T-cell (primary cell): Measurements from ENCODE around the gene OTUD3. TPM values are rescaled to one million over a fixed set of nuclear protein-coding genes. Genes with fewer than 3 reads are reported as not detected.

ENCODE experiments used
- ATAC-seq, 4 experiments: fragments of 200-7000 bp in 3 of 4; fragments of 150-1000 bp in 1 of 4; cut with Tn5 transposase; replicated peaks in 1 of 4; 1 replicate in 3 of 4; 2 replicates in 1 of 4; pipeline ENCODE4 v1.10.0; 2021; ENCODE audit warnings: moderate library complexity in 3 of 4, mild to moderate bottlenecking in 2 of 4, moderate number of reproducible peaks in 1 of 4
- CTCF ChIA-PET, 2 donors: fragments of 300-600 bp; sonication (Branson Sonifier 250); formaldehyde crosslinking; loops; one replicate each; lab custom pipeline; 2022; ENCODE audit warnings: antibody characterized with exemption in 2 of 2; lab: Charles Lee
- POLR2A ChIA-PET, 2 donors: fragments of 300-600 bp; sonication (Branson Sonifier 250); formaldehyde crosslinking; loops; one replicate each; lab custom pipeline; 2022; ENCODE audit warnings: antibody characterized with exemption in 2 of 2; lab: Charles Lee
- DNase-seq, 35 experiments: peaks; one replicate each; pipeline versions ENCODE4 v3.0.0 to v3.0.0-alpha.2; 2013 to 2023
- H3K27ac ChIP-seq: one replicate; pipeline ENCODE4 v1.5.1; 2013; ENCODE audit warnings: low read length
- H3K27me3 ChIP-seq, 2 experiments: replicated peaks in 1 of 2; 1 replicate in 1 of 2; 2 replicates in 1 of 2; pipeline versions ENCODE4 v1.6.1 to v1.7.0; 2013; ENCODE audit warnings: low read length in 1 of 2, mixed read lengths in 1 of 2; ENCODE audit not compliant: control insufficient read depth in 2 of 2, insufficient read depth in 2 of 2; ENCODE audit errors: extremely low read depth in 1 of 2
- H3K36me3 ChIP-seq, 2 donors: 1 replicate in 1 of 2; 2 replicates in 1 of 2; pipeline versions ENCODE4 v1.6.1 to v1.7.0; 2013; ENCODE audit warnings: low read length in 1 of 2; ENCODE audit not compliant: control insufficient read depth in 2 of 2, insufficient read depth in 1 of 2; ENCODE audit errors: extremely low read depth in 1 of 2
- H3K4me1 ChIP-seq, 2 experiments: 1 replicate in 1 of 2; 2 replicates in 1 of 2; pipeline versions ENCODE4 v1.6.1 to v1.7.0; 2013; ENCODE audit warnings: low read length in 2 of 2, mixed read lengths in 1 of 2; ENCODE audit not compliant: insufficient read depth in 2 of 2, control insufficient read depth in 1 of 2; ENCODE audit errors: extremely low read depth in 1 of 2
- H3K4me3 ChIP-seq, 2 donors: 1 replicate in 1 of 2; 2 replicates in 1 of 2; pipeline versions ENCODE4 v1.5.1 to v1.7.0; 2013; ENCODE audit warnings: mild to moderate bottlenecking in 2 of 2, low read length in 1 of 2, moderate library complexity in 1 of 2; ENCODE audit not compliant: control insufficient read depth in 1 of 2; ENCODE audit errors: extremely low read depth in 1 of 2
- H3K9me3 ChIP-seq: 2 replicates; pipeline ENCODE4 v1.7.0; 2013
- H3K27ac Mint-ChIP-seq, 2 donors: one replicate each; pipeline ENCODE4 v1.8.0; 2020 to 2021; ENCODE audit warnings: mild to moderate bottlenecking in 2 of 2, mixed read lengths in 2 of 2
- H3K27me3 Mint-ChIP-seq, 2 donors: one replicate each; pipeline ENCODE4 v1.8.0; 2021 to 2022; ENCODE audit warnings: mixed read lengths in 2 of 2
- H3K36me3 Mint-ChIP-seq: one replicate; pipeline ENCODE4 v1.8.0; 2021; ENCODE audit warnings: mixed read lengths
- H3K4me1 Mint-ChIP-seq, 3 donors: one replicate each; pipeline ENCODE4 v1.8.0; 2020 to 2022; ENCODE audit warnings: mixed read lengths in 3 of 3, mild to moderate bottlenecking in 1 of 3
- H3K4me3 Mint-ChIP-seq, 3 donors: one replicate each; pipeline ENCODE4 v1.8.0; 2020 to 2022; ENCODE audit warnings: mild to moderate bottlenecking in 3 of 3, mixed read lengths in 3 of 3, moderate library complexity in 3 of 3
- H3K9me3 Mint-ChIP-seq, 3 donors: one replicate each; pipeline ENCODE4 v1.8.0; 2020 to 2022; ENCODE audit warnings: mixed read lengths in 3 of 3
- WGBS: methylation state at CpG from one replicate; pipeline ENCODE4 v1.1.5; 2013; ENCODE audit warnings: missing lambda C conversion rate; ENCODE audit not compliant: insufficient coverage; 5-methylcytosine and 5-hydroxymethylcytosine counted together
- total RNA-seq, 35 experiments: library from RNA in 6 of 35; stranded (reverse) in 6 of 35; fragments of 120-200 nt in 1 of 35; gene quantifications; one replicate each; pipeline versions ENCODE4 v1.2.1 to v1.2.4 and lab custom pipeline; 2013 to 2026

OTUD3 gene
- total RNA-seq, 5 donors from 2014 or later (not counting 1 experiment from before 2014, with no cell fraction given) = 10.6 to 20.4 (median 13.6) TPM

GRCh38 chr1:19955534-19956170 lies 73.5 kb downstream of the OTUD3 start:
- no peak for DNase-seq
- no peak overlapping the region for H3K4me3 ChIP-seq
- Mint-ChIP-seq H3K27me3 (peaks cover 36 to 40% of the 10 kb centered on the region in 2 donors), H3K9me3 (peaks cover 0 to 5% (median 4%) of the 10 kb centered on the region in 3 donors), H3K27ac (no peak overlapping the region), H3K4me3 (no peak overlapping the region), H3K36me3 (no peaks in the 10 kb centered on the region), H3K4me1 (no peaks in the 10 kb centered on the region)
- no peaks in the 10 kb centered on the region for H3K4me1 ChIP-seq
- peaks cover 0 to 26% of the 10 kb centered on the region in 2 experiments for H3K27me3 ChIP-seq
- ATAC-seq = no peak
- WGBS = 67% methylated on average over 11 of the region's 11 CpGs
- H3K36me3 ChIP-seq = no peaks in the 10 kb centered on the region
- no peaks in the 10 kb centered on the region for H3K9me3 ChIP-seq
- no peak overlapping the region for H3K27ac ChIP-seq
- ChIA-PET POLR2A (no interaction called here), CTCF (no interaction called here)

DNA sequence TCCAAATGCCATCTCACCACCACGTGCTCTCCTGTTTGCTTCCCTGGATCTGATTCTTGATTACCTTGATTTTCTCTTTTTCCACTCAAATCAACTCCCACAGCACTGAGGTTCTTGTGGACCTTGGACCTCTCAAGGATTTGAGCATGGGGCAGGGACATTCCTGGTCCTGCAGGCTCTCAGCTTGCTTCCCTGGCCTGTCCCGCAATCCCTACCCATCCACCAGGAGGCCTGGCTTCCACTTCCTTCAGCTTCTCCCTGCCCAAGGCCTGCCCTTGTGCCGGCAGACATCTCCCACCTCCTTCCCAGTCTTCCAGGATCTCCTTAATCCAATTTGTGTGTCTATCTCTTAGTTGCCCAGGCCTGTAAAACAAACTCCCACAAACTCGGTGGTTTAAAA lies 75.6 kb downstream of the OTUD3 start:
- H3K4me1 ChIP-seq = no peaks in the 10 kb centered on the region
- H3K36me3 Mint-ChIP-seq = no peaks in the 10 kb centered on the region
- H3K27ac ChIP-seq = no peak overlapping the region
- H3K27me3 ChIP-seq = peaks cover 0 to 38% of the 10 kb centered on the region in 2 experiments
- H3K36me3 ChIP-seq = no peaks in the 10 kb centered on the region
- H3K9me3 Mint-ChIP-seq = peaks cover 0 to 5% (median 4%) of the 10 kb centered on the region in 3 donors
- 73% methylated on average over 3 of the region's 4 CpGs for WGBS
- H3K27me3 Mint-ChIP-seq = peaks cover 44 to 46% of the 10 kb centered on the region in 2 donors
- ChIA-PET CTCF (no interaction called here), POLR2A (no interaction called here)
- no peaks in the 10 kb centered on the region for H3K9me3 ChIP-seq
- DNase-seq = no peak
- H3K4me3 Mint-ChIP-seq = no peak overlapping the region
- ATAC-seq = no peak
- H3K4me1 Mint-ChIP-seq = no peaks in the 10 kb centered on the region
- H3K4me3 ChIP-seq = no peak overlapping the region
- no peak overlapping the region for H3K27ac Mint-ChIP-seq

DNA sequence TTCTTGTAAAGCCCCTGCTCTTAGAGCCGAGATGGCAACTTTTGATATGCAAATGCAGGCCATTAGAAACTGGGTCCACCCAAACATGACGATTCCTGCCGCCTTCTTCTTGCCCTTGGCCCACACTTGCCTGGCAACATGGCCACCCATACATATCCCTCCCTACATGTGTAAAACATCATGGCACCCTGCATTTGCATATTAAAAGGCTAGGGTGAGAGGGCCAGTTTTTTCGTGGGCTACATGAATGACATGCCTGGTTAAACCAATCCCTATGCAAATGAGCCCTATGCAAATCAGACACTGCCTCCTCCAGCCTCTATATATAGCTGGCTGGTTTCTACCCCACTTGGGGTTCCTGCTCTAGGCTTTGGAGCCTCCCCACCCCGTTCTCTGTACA lies 78.4 kb downstream of the OTUD3 start:
- CTCF ChIA-PET = no interaction called here

More for the DNA sequence above, 78.4 kb downstream of the OTUD3 start:
- Mint-ChIP-seq H3K27ac (no peak overlapping the region), H3K4me1 (no peaks in the 10 kb centered on the region), H3K9me3 (peaks cover 0 to 7% (median 4%) of the 10 kb centered on the region in 3 donors), H3K27me3 (peaks cover 44% of the 10 kb centered on the region in 2 donors), H3K36me3 (no peaks in the 10 kb centered on the region), H3K4me3 (no peak overlapping the region)
- no peak overlapping the region for H3K4me3 ChIP-seq
- ATAC-seq (no peak), DNase-seq (no peak)
- no peaks in the 10 kb centered on the region for H3K9me3 ChIP-seq
- H3K27me3 ChIP-seq = peaks cover 0 to 33% of the 10 kb centered on the region in 2 experiments
- H3K4me1 ChIP-seq = no peaks in the 10 kb centered on the region
- POLR2A ChIA-PET = no interaction called here
- 27% methylated on average over 2 of the region's 5 CpGs for WGBS
- no peaks in the 10 kb centered on the region for H3K36me3 ChIP-seq
- no peak overlapping the region for H3K27ac ChIP-seq

Other genes starting within 250 kb of the OTUD3 start
- gene NBL1, start 238.1 kb upstream of the OTUD3 start, total RNA-seq = 10 to 100 TPM; 11.4 to 38.1 (median 13.7) TPM
- gene HTR6, start 217.5 kb upstream of the OTUD3 start, total RNA-seq = under 1 TPM; 0.16 to 0.90 (median 0.19) TPM
- gene TMCO4, start 82.5 kb upstream of the OTUD3 start, total RNA-seq = 10 to 100 TPM; 17.2 to 29.2 (median 22.3) TPM
- not detected for gene RNF186, start 67.1 kb upstream of the OTUD3 start, total RNA-seq
- gene PLA2G2E, start 41.2 kb downstream of the OTUD3 start, total RNA-seq = not detected
- gene PLA2G2A, start 97.2 kb downstream of the OTUD3 start, total RNA-seq = not detected
- not detected for gene PLA2G5, start 187.8 kb downstream of the OTUD3 start, total RNA-seq
- gene PLA2G2D, start 237.1 kb downstream of the OTUD3 start, total RNA-seq = not detected